Left cardiac atrium (tissue), 4 donors: ENCODE results near the gene FBXO44. TPM values are rescaled to one million over a fixed set of nuclear protein-coding genes. Genes with fewer than 3 reads are reported as not detected.
"Not testable (repeated sequence)": the region's sequence is repeated elsewhere in the genome, so short reads cannot be mapped to it uniquely, and the experiment has no call there.

ENCODE experiments used
- ATAC-seq, 2 donors: fragments of 200-7000 bp; cut with Tn5 transposase; one replicate each; pipeline ENCODE4 v1.9.1; 2020; ENCODE audit warnings: mild to moderate bottlenecking in 2 of 2, moderate library complexity in 2 of 2
- DNase-seq: peaks from one replicate; pipeline ENCODE4 v3.0.0-alpha.2; 2020
- intact Hi-C, 2 donors: fragments of 100-400 bp; cut with DNase I; formaldehyde crosslinking; loops; one replicate each; pipeline versions ENCODE4 v1.14.1 to v1.15.1; 2022 to 2023
- long read RNA-seq: library from polyadenylated mRNA; unstranded; transcript quantifications from one replicate; pipeline ENCODE4 v2.0.0, GENCODE V29; 2021
- total RNA-seq, 2 donors: library from RNA; stranded (reverse); fragmentation: NEBNext Ultra II Directional; extraction: Animal tissue kit (Norgen Biotek cat#: 25700); gene quantifications; one replicate each; pipeline ENCODE4 v1.2.1, GENCODE V29; 2021
- donor health status: DM: no; HTN: yes; CAD: no.
- donor health status: DM: no; HTN: yes; CAD: no; lungs with severe emphysema.
- donor health status: DM: yes; HTN: yes; CAD: no.
- donor health status: Dilated cardiomyopathy.

FBXO44 gene
- total RNA-seq: 10 to 100 TPM; 18.7 to 22.3 TPM
- long read RNA-seq, transcript FBXO44-204 (5 exons, 1,734 nt): minor isoform, 8 of 38 reads
- long read RNA-seq, transcript FBXO44-202 (6 exons, 2,903 nt): major isoform, 11 of 38 reads
- long read RNA-seq, partial matches to known transcripts: 2 of 38 reads
- long read RNA-seq, other reads (novel, unspliced or antisense): 14 of 38 reads

- intact Hi-C loops: no loop called here
- DNase-seq: peak; percentile 58
- ATAC-seq: peak; percentile 79 to 89
Observed at GRCh38 chr1:11654137-11654938, at the start of gene FBXO44, which contains the start of gene FBXO2. Gene FBXO44, plus strand, starts transcription at chr1:11654877. Its CDS starts 959 bp downstream, at chr1:11655836. Gene FBXO2, minus strand, starts transcription at chr1:11654429. Its CDS starts 89 bp downstream, at chr1:11654340.

GRCh38 chr1:11606775-11607174, 47.9 kb upstream of the FBXO44 start:
- intact Hi-C loops: no loop called here
- ATAC-seq (no peak), DNase-seq (no peak)

- ATAC-seq, DNase-seq, intact Hi-C loops: not testable (repeated sequence)
Observed at GRCh38 chr1:11608596-11609130, 46.0 kb upstream of the FBXO44 start.

- DNase-seq, intact Hi-C loops, ATAC-seq: not testable (repeated sequence)
Observed at GRCh38 chr1:11609378-11609777, 45.3 kb upstream of the FBXO44 start.

- ATAC-seq: no peak
- intact Hi-C loops: no loop called here
- no peak for DNase-seq
Observed at GRCh38 chr1:11610629-11611180, 44.0 kb upstream of the FBXO44 start.

- no peak for DNase-seq
- ATAC-seq: no peak
- intact Hi-C loops: no loop called here
Observed at GRCh38 chr1:11611638-11612327, 42.9 kb upstream of the FBXO44 start.

- DNase-seq: no peak
- no peak for ATAC-seq
- intact Hi-C loops: no loop called here
Observed at GRCh38 chr1:11613347-11613746, 41.3 kb upstream of the FBXO44 start.

GRCh38 chr1:11615090-11615489, 39.6 kb upstream of the FBXO44 start:
- intact Hi-C loops: no loop called here
- peak; percentile 31 for DNase-seq
- ATAC-seq: peak in 1 of 2 donors; percentile 57

GRCh38 chr1:11616766-11617165, 37.9 kb upstream of the FBXO44 start:
- DNase-seq (no peak), ATAC-seq (no peak)
- intact Hi-C loops: no loop called here

- DNase-seq (no peak), ATAC-seq (no peak)
- intact Hi-C loops: no loop called here
Observed at GRCh38 chr1:11617314-11617713, 37.4 kb upstream of the FBXO44 start.

- intact Hi-C loops: no loop called here
- ATAC-seq (no peak), DNase-seq (no peak)
Observed at GRCh38 chr1:11617741-11618140, 36.9 kb upstream of the FBXO44 start.

- intact Hi-C loops: no loop called here
- no peak for DNase-seq
- no peak for ATAC-seq
Observed at GRCh38 chr1:11620405-11620804, 34.3 kb upstream of the FBXO44 start.

- intact Hi-C loops: no loop called here
- ATAC-seq: no peak
Observed at GRCh38 chr1:11620924-11621323, 33.8 kb upstream of the FBXO44 start.

GRCh38 chr1:11622398-11622797, 32.3 kb upstream of the FBXO44 start:
- no peak for DNase-seq
- no peak for ATAC-seq
- intact Hi-C loops: no loop called here

More at GRCh38 chr1:11620924-11621323, 33.8 kb upstream of the FBXO44 start:
- DNase-seq: no peak

GRCh38 chr1:11623702-11624101, 31.0 kb upstream of the FBXO44 start:
- no peak for ATAC-seq
- DNase-seq: no peak
- intact Hi-C loops: no loop called here

- intact Hi-C loops: no loop called here
- DNase-seq (no peak), ATAC-seq (no peak)
Observed at GRCh38 chr1:11626551-11626950, 28.1 kb upstream of the FBXO44 start.

GRCh38 chr1:11628767-11629166, 25.9 kb upstream of the FBXO44 start:
- intact Hi-C loops: no loop called here
- no peak for ATAC-seq

GRCh38 chr1:11629184-11630016, 25.3 kb upstream of the FBXO44 start:
- no peak for DNase-seq
- intact Hi-C loops: loop anchor here in 1 of 2 donors (10.0 kb wide), 1 partner anchor 145 kb away; no protein-coding TSS in a partner anchor
- no peak for ATAC-seq

More at GRCh38 chr1:11628767-11629166, 25.9 kb upstream of the FBXO44 start:
- DNase-seq: no peak
